A673 (cell line): ENCODE data around the gene OSTF1. TPM values are rescaled to one million over a fixed set of nuclear protein-coding genes. Genes with fewer than 3 reads are reported as not detected.

Experiments
- Bru-seq: library from RNA; stranded (reverse); fragments of 400-500 nt; gene quantifications from one replicate; lab custom pipeline; 2021; lab: Mats Ljungman, UMichigan
- BruChase-seq, 2 experiments: library from RNA; stranded (reverse); fragments of 400-500 nt; gene quantifications; one replicate each; lab custom pipeline; 2021; lab: Mats Ljungman, UMichigan
- BruUV-seq: library from RNA; stranded (reverse); fragments of 400-500 nt; replicated peaks from 2 replicates; lab custom pipeline; 2021; lab: Mats Ljungman, UMichigan
- CTCF ChIA-PET: fragments of 300-600 bp; sonication (Branson Sonifier 250); formaldehyde crosslinking; loops from one replicate; lab custom pipeline; 2022; ENCODE audit warnings: antibody characterized with exemption; lab: Charles Lee
- POLR2A ChIA-PET: fragments of 300-600 bp; sonication (Branson Sonifier 250); formaldehyde crosslinking; loops from one replicate; lab custom pipeline; 2022; ENCODE audit warnings: antibody characterized with exemption; ENCODE audit not compliant: low non-redundant PET; lab: Charles Lee
- DNase-seq: peaks from one replicate; pipeline ENCODE4 v3.0.0-alpha.2; 2015; ENCODE audit warnings: low spot score
- H3K27ac ChIP-seq: fragments of 200-600 bp; sonication (generic); 2 replicates; pipeline ENCODE4 v1.5.1; 2016; ENCODE audit warnings: mixed run types, low read depth, mild to moderate bottlenecking, mixed read lengths, antibody characterized with exemption, low read length; ENCODE audit not compliant: poor library complexity, severe bottlenecking
- H3K27me3 ChIP-seq: fragments of 200-600 bp; sonication (generic); replicated peaks from 2 replicates; pipeline ENCODE4 v1.6.1; 2017; ENCODE audit warnings: mixed run types, low read depth, mild to moderate bottlenecking, mixed read lengths, antibody characterized with exemption, low read length; ENCODE audit not compliant: insufficient read depth, poor library complexity
- H3K36me3 ChIP-seq: fragments of 200-600 bp; sonication (generic); 2 replicates; pipeline ENCODE4 v1.6.1; 2016; ENCODE audit warnings: mixed run types, mild to moderate bottlenecking, mixed read lengths, antibody characterized with exemption, low read length; ENCODE audit not compliant: insufficient read depth, poor library complexity, severe bottlenecking
- H3K4me1 ChIP-seq: fragments of 200-600 bp; sonication (generic); 2 replicates; pipeline ENCODE4 v1.6.1; 2017; ENCODE audit warnings: mixed run types, mild to moderate bottlenecking, mixed read lengths, antibody characterized with exemption, low read length; ENCODE audit not compliant: insufficient read depth, poor library complexity, severe bottlenecking
- H3K4me3 ChIP-seq: fragments of 200-600 bp; sonication (generic); 2 replicates; pipeline ENCODE4 v1.5.1; 2016; ENCODE audit warnings: low read depth, mixed run types, mild to moderate bottlenecking, mixed read lengths, low read length; ENCODE audit not compliant: poor library complexity, severe bottlenecking
- H3K9me3 ChIP-seq: fragments of 200-600 bp; sonication (generic); 2 replicates; pipeline ENCODE4 v1.6.1; 2016; ENCODE audit warnings: mixed run types, low read depth, mild to moderate bottlenecking, mixed read lengths, antibody characterized with exemption, low read length; ENCODE audit not compliant: poor library complexity, severe bottlenecking
- CTCF ChIP-seq: fragments of 300-800, 200-600 bp; sonication (generic); conservative IDR thresholded peaks from 2 replicates; pipeline ENCODE4 v1.5.1; 2017; ENCODE audit warnings: low read depth, mild to moderate bottlenecking, antibody characterized with exemption, low read length, moderate library complexity, mixed read lengths
- EZH2 ChIP-seq: fragments of 200-600 bp; sonication (generic); IDR thresholded peaks from 2 replicates; pipeline ENCODE4 v1.6.1; 2017; ENCODE audit warnings: borderline replicate concordance, low read depth, mild to moderate bottlenecking, mixed read lengths, antibody characterized with exemption, low read length; ENCODE audit not compliant: poor library complexity, severe bottlenecking
- intact Hi-C: fragments of 100-400 bp; cut with micrococcal nuclease; formaldehyde crosslinking; loops from one replicate; pipeline ENCODE4 v1.10.0; 2022; ENCODE audit not compliant: unreplicated experiment
- long read RNA-seq: library from polyadenylated mRNA; stranded (forward); transcript quantifications from one replicate; pipeline ENCODE4 v2.0.0, GENCODE V29; 2022
- total RNA-seq: library from RNA; stranded (reverse); gene quantifications from 2 replicates; pipeline ENCODE4 v1.2.3, GENCODE V29; 2021

Gene OSTF1
- total RNA-seq = 1.2 and 2.3 TPM in 2 replicates
- Bru-seq, nascent RNA = percentile 29 among the genes with signal in this experiment
- BruChase-seq, experiment 1, labeled RNA remaining after a 2-hour chase = percentile 26 among the genes with signal in this experiment
- BruChase-seq, experiment 2, labeled RNA remaining after a 6-hour chase = percentile 27 among the genes with signal in this experiment
- long read RNA-seq = 0 reads

GRCh38 chr9:75087824-75088645 is at the start of gene OSTF1, which contains the start of gene NMRK1:
TSS of gene OSTF1 (plus strand) at chr9:75088514. CDS start at chr9:75088693, 179 bp downstream.
TSS of gene NMRK1 (minus strand) at chr9:75088155. CDS start at chr9:75083115, 5,040 bp downstream.
- ChIA-PET POLR2A (interaction anchor here (0.7 kb wide), 1 partner anchor 60 kb away, joined by 3 read pairs; the partner anchor contains the start of gene CARNMT1), CTCF (interaction anchor here (0.7 kb wide), 1 partner anchor 314 kb away, joined by 3 read pairs; no protein-coding TSS in a partner anchor)
- peaks cover 21% of the 10 kb centered on the region for H3K27me3 ChIP-seq
- peak within 1 kb of the TSS; percentile 61 for H3K27ac ChIP-seq
- H3K4me3 ChIP-seq = peak within 1 kb of the TSS; percentile 81
- TF ChIP-seq CTCF (no peak), EZH2 (no peak)
- intact Hi-C loops = loop anchor here (10.0 kb wide), 3 partner anchors 143 to 513 kb away; partner anchors contain the start of gene TRPM6
- no peaks in the 10 kb centered on the region for H3K36me3 ChIP-seq
- BruUV-seq = no TSS peak
- H3K9me3 ChIP-seq = no peaks in the 10 kb centered on the region
- DNase-seq = peak; percentile 96
- H3K4me1 ChIP-seq = peaks cover 7% of the 10 kb centered on the region

- Histone ChIP-seq H3K4me3 (no peak overlapping the region), H3K27ac (no peak overlapping the region), H3K27me3 (peaks cover 10% of the 10 kb centered on the region), H3K4me1 (no peaks in the 10 kb centered on the region), H3K36me3 (no peaks in the 10 kb centered on the region), H3K9me3 (no peaks in the 10 kb centered on the region)
- no peak for DNase-seq
- CTCF ChIA-PET = no interaction called here
- BruUV-seq = no TSS peak
- intact Hi-C loops = no loop called here
- POLR2A ChIA-PET = no interaction called here
- TF ChIP-seq EZH2 = no peak
- TF ChIP-seq CTCF = no peak
Observed at GRCh38 chr9:75039009-75039408, 49.3 kb upstream of the OSTF1 start.

GRCh38 chr9:75039801-75040200 is 48.5 kb upstream of the OSTF1 start:
- H3K27ac ChIP-seq = no peak overlapping the region
- H3K27me3 ChIP-seq = peaks cover 4% of the 10 kb centered on the region
- ChIA-PET POLR2A (interaction anchor here (0.6 kb wide), 1 partner anchor 1780 kb away, joined by 3 read pairs; no protein-coding TSS in a partner anchor), CTCF (no interaction called here)
- no peak for TF ChIP-seq EZH2
- no peak for TF ChIP-seq CTCF
- no peak overlapping the region for H3K4me3 ChIP-seq
- H3K4me1 ChIP-seq = no peaks in the 10 kb centered on the region
- no peak for DNase-seq
- no peaks in the 10 kb centered on the region for H3K36me3 ChIP-seq
- H3K9me3 ChIP-seq = no peaks in the 10 kb centered on the region
- no TSS peak for BruUV-seq
- intact Hi-C loops = no loop called here
